B cell (primary cell): ENCODE data around the gene DPP10. TPM values are rescaled to one million over a fixed set of nuclear protein-coding genes. Genes with fewer than 3 reads are reported as not detected.
"Not testable (repeated sequence)": the region's sequence is repeated elsewhere in the genome, so short reads cannot be mapped to it uniquely, and the experiment has no call there.

Source experiments
- ATAC-seq: fragments of 200-7000 bp; cut with Tn5 transposase; one replicate; pipeline ENCODE4 v1.10.0; 2021; ENCODE audit warnings: low read depth, mild to moderate bottlenecking, moderate number of reproducible peaks, moderate library complexity
- CTCF ChIA-PET: fragments of 350-600 bp; sonication (Branson Sonifier 250); formaldehyde crosslinking; loops from one replicate; lab custom pipeline; 2021; ENCODE audit warnings: antibody characterized with exemption, inconsistent platforms; lab: Charles Lee
- POLR2A ChIA-PET: fragments of 350-600 bp; sonication (Branson Sonifier 250); formaldehyde crosslinking; loops from one replicate; lab custom pipeline; 2021; ENCODE audit warnings: antibody characterized with exemption; lab: Charles Lee
- DNase-seq: peaks from one replicate; pipeline ENCODE4 v3.0.0; 2013
- H2AFZ ChIP-seq: 2 replicates; pipeline ENCODE4 v1.6.1; 2012; ENCODE audit warnings: mild to moderate bottlenecking, low read depth, low read length; ENCODE audit not compliant: insufficient read depth, poor library complexity, severe bottlenecking
- H3K27ac ChIP-seq, 2 donors: 1 replicate in 1 of 2; 2 replicates in 1 of 2; pipeline ENCODE4 v1.5.1; 2012 to 2013; ENCODE audit warnings: low read length in 2 of 2, mild to moderate bottlenecking in 2 of 2, moderate library complexity in 1 of 2
- H3K27me3 ChIP-seq, 4 experiments: fragments of 200-600 bp in 1 of 4; sonication (generic) in 1 of 4; replicated peaks in 1 of 4; 1 replicate in 2 of 4; 2 replicates in 2 of 4; pipeline versions ENCODE4 v1.6.1 to v1.7.0; 2013 to 2016; ENCODE audit warnings: low read length in 3 of 4, mild to moderate bottlenecking in 2 of 4, mixed read lengths in 1 of 4, moderate library complexity in 1 of 4; ENCODE audit not compliant: insufficient read depth in 4 of 4, control insufficient read depth in 3 of 4; ENCODE audit errors: control extremely low read depth in 1 of 4
- H3K36me3 ChIP-seq, 2 experiments: replicated peaks in 1 of 2; 1 replicate in 1 of 2; 2 replicates in 1 of 2; pipeline versions ENCODE4 v1.6.1 to v1.7.1; 2013; ENCODE audit warnings: low read length in 1 of 2; ENCODE audit not compliant: insufficient read depth in 2 of 2, control insufficient read depth in 1 of 2; ENCODE audit errors: control extremely low read depth in 1 of 2, extremely low read depth in 1 of 2
- H3K4me1 ChIP-seq, 2 donors: fragments of 200-600 bp in 1 of 2; sonication (generic) in 1 of 2; 1 replicate in 1 of 2; 2 replicates in 1 of 2; pipeline versions ENCODE4 v1.5.1 to v1.6.1; 2013 to 2017; ENCODE audit warnings: low read length in 2 of 2; ENCODE audit not compliant: control insufficient read depth in 2 of 2, insufficient read depth in 2 of 2
- H3K4me2 ChIP-seq: replicated peaks from 2 replicates; pipeline ENCODE3; 2012; ENCODE audit warnings: mild to moderate bottlenecking, low read depth, low read length; ENCODE audit not compliant: poor library complexity, severe bottlenecking
- H3K4me3 ChIP-seq, 5 experiments: fragments of 200-600 bp in 1 of 5; sonication (generic) in 1 of 5; 1 replicate in 3 of 5; 2 replicates in 2 of 5; pipeline versions ENCODE4 v1.5.1 to v1.7.0; 2011 to 2016; ENCODE audit warnings: low read length in 4 of 5, mild to moderate bottlenecking in 4 of 5, low read depth in 2 of 5, control low read depth in 1 of 5, moderate library complexity in 1 of 5; ENCODE audit not compliant: insufficient read depth in 1 of 5; ENCODE audit errors: control extremely low read depth in 1 of 5, extremely low read depth in 1 of 5
- H3K79me2 ChIP-seq: fragments of 200-600 bp; sonication (generic); one replicate; pipeline ENCODE4 v1.6.0; 2016; ENCODE audit warnings: low read length; ENCODE audit not compliant: control insufficient read depth, insufficient read depth
- H3K9ac ChIP-seq: fragments of 200-600 bp; sonication (generic); 2 replicates; pipeline ENCODE4 v1.6.1; 2017; ENCODE audit warnings: mild to moderate bottlenecking, low read length, moderate library complexity
- H3K9me3 ChIP-seq, 3 donors: one replicate each; pipeline versions ENCODE4 v1.6.1 to v1.7.1; 2013; ENCODE audit warnings: low read length in 2 of 3; ENCODE audit not compliant: control insufficient read depth in 2 of 3, insufficient read depth in 1 of 3; ENCODE audit errors: control extremely low read depth in 1 of 3
- H4K20me1 ChIP-seq: 2 replicates; pipeline ENCODE4 v1.6.0; 2012; ENCODE audit warnings: mild to moderate bottlenecking, low read length; ENCODE audit not compliant: insufficient read depth, control insufficient read depth, poor library complexity, severe bottlenecking
- H3K27ac Mint-ChIP-seq: one replicate; pipeline ENCODE4 v1.8.0; 2021; ENCODE audit warnings: mixed read lengths
- H3K27me3 Mint-ChIP-seq: one replicate; pipeline ENCODE4 v1.8.0; 2021; ENCODE audit warnings: mixed read lengths
- H3K4me1 Mint-ChIP-seq: one replicate; pipeline ENCODE4 v1.8.0; 2021; ENCODE audit warnings: mixed read lengths
- H3K4me3 Mint-ChIP-seq: one replicate; pipeline ENCODE4 v1.8.0; 2021; ENCODE audit warnings: mixed read lengths
- H3K9me3 Mint-ChIP-seq: one replicate; pipeline ENCODE4 v1.8.0; 2022; ENCODE audit warnings: mixed read lengths; ENCODE audit not compliant: insufficient read depth
- CTCF ChIP-seq: fragments of 200-600 bp; IDR thresholded peaks from one replicate; pipeline ENCODE4 v1.8.0; 2022; ENCODE audit warnings: antibody characterized with exemption, mild to moderate bottlenecking
- EZH2 ChIP-seq: IDR thresholded peaks from 2 replicates; pipeline ENCODE4 v1.6.1; 2012; ENCODE audit warnings: borderline replicate concordance, low read depth, mild to moderate bottlenecking, moderate library complexity, low read length; ENCODE audit not compliant: insufficient read depth, poor library complexity, severe bottlenecking
- WGBS: methylation state at CpG from one replicate; pipeline ENCODE4 v1.1.5; 2013; ENCODE audit warnings: missing lambda C conversion rate; ENCODE audit not compliant: insufficient coverage; 5-methylcytosine and 5-hydroxymethylcytosine counted together
- intact Hi-C: fragments of 100-400 bp; cut with micrococcal nuclease; formaldehyde crosslinking; loops from one replicate; pipeline ENCODE4 v1.10.0; 2022
- polyA plus RNA-seq: library from polyadenylated mRNA; depleted of rRNA; stranded (reverse); fragments of >200 nt; gene quantifications from 2 replicates; pipeline ENCODE4 v1.2.3, GENCODE V29; 2012
- total RNA-seq, 2 donors: library from RNA; stranded (reverse); fragments of 120-200 nt in 1 of 2; gene quantifications; 1 replicate in 1 of 2; 2 replicates in 1 of 2; pipeline versions ENCODE4 v1.2.3 to v1.2.4, GENCODE V29; 2013 to 2022

Gene DPP10
- total and polyA plus RNA-seq, 2 donors (not counting 1 experiment from before 2014, with no cell fraction given): not detected

GRCh38 chr2:114745700-114746099 is 303.3 kb downstream of the DPP10 start:
- Histone ChIP-seq H3K27me3 (no peaks in the 10 kb centered on the region), H3K27ac (no peak overlapping the region), H3K36me3 (no peaks in the 10 kb centered on the region), H3K79me2 (no peaks in the 10 kb centered on the region), H3K4me1 (no peaks in the 10 kb centered on the region), H3K4me3 (no peak overlapping the region), H2AFZ (no peak overlapping the region), H3K9ac (no peak overlapping the region), H3K4me2 (no peak overlapping the region), H4K20me1 (no peaks in the 10 kb centered on the region), H3K9me3 (no peaks in the 10 kb centered on the region)
- DNase-seq (no peak), ATAC-seq (no peak)
- H3K27ac Mint-ChIP-seq: no peak overlapping the region
- H3K9me3 Mint-ChIP-seq: peaks cover 2% of the 10 kb centered on the region
- intact Hi-C loops: no loop called here
- H3K4me3 Mint-ChIP-seq: no peak overlapping the region
- WGBS: 93% methylated on average over 2 of the region's 2 CpGs
- ChIA-PET POLR2A (no interaction called here), CTCF (no interaction called here)
- H3K27me3 Mint-ChIP-seq: no peaks in the 10 kb centered on the region
- TF ChIP-seq CTCF: no peak
- no peak for TF ChIP-seq EZH2
- H3K4me1 Mint-ChIP-seq: no peaks in the 10 kb centered on the region

GRCh38 chr2:114748175-114748574 is 305.7 kb downstream of the DPP10 start:
- 80% methylated on average over 1 of the region's 5 CpGs for WGBS
- H3K4me3 Mint-ChIP-seq, H3K9me3 ChIP-seq, POLR2A ChIA-PET, intact Hi-C loops, H3K4me1 Mint-ChIP-seq, H2AFZ ChIP-seq, H3K27me3 Mint-ChIP-seq, H3K9me3 Mint-ChIP-seq, CTCF ChIA-PET, ATAC-seq, H3K27ac Mint-ChIP-seq, H3K27ac ChIP-seq, H3K27me3 ChIP-seq, H4K20me1 ChIP-seq, H3K4me2 ChIP-seq, DNase-seq, H3K4me1 ChIP-seq, H3K36me3 ChIP-seq, H3K4me3 ChIP-seq, H3K9ac ChIP-seq, H3K79me2 ChIP-seq: not testable (repeated sequence)
